Mucosa of descending colon (tissue), 3 donors: ENCODE measurements around the gene CNRIP1. TPM values are rescaled to one million over a fixed set of nuclear protein-coding genes. Genes with fewer than 3 reads are reported as not detected.
A peak's percentile ranks its signal among the peaks of the same experiment; 100 is the strongest.

ENCODE experiments used
- ATAC-seq: fragments of 200-7000 bp; cut with Tn5 transposase; one replicate; pipeline ENCODE4 v1.9.1; 2020; ENCODE audit warnings: mild to moderate bottlenecking, moderate library complexity
- DNase-seq, 3 donors: peaks; one replicate each; pipeline ENCODE4 v3.0.0-alpha.2; 2020
- H3K36me3 ChIP-seq: fragments of 200-600 bp; one replicate; pipeline ENCODE4 v1.8.0; 2021; ENCODE audit warnings: low read depth, mild to moderate bottlenecking
- H3K4me1 ChIP-seq: fragments of 200-600 bp; one replicate; pipeline ENCODE4 v1.8.0; 2021; ENCODE audit warnings: low read depth, mild to moderate bottlenecking
- H3K4me3 ChIP-seq: fragments of 200-600 bp; one replicate; pipeline ENCODE4 v1.8.0; 2021; ENCODE audit warnings: mild to moderate bottlenecking
- H3K9me3 ChIP-seq: fragments of 200-600 bp; one replicate; pipeline ENCODE4 v1.8.0; 2021; ENCODE audit warnings: mild to moderate bottlenecking
- intact Hi-C, 2 donors: fragments of 100-400 bp; cut with DNase I in 1 of 2; cut with micrococcal nuclease in 1 of 2; formaldehyde crosslinking; loops; one replicate each; pipeline versions ENCODE4 v1.11.0 to v1.11.1; 2022; cut with DNase I, micrococcal nuclease
- long read RNA-seq, 2 donors: library from polyadenylated mRNA; unstranded; transcript quantifications; one replicate each; pipeline ENCODE4 v2.0.0, GENCODE V29; 2019 to 2021
- total RNA-seq, 3 donors: library from RNA; stranded (reverse); fragmentation: NEBNext Ultra II Directional in 2 of 3; extraction: Animal tissue kit (Norgen Biotek cat#: 25700) in 2 of 3; gene quantifications; one replicate each; pipeline versions ENCODE4 v1.2.1 to v1.2.4, GENCODE V29; 2021 to 2023
- TF ChIP-seq, protein P1 (sequence below): fragments of 200-600 bp; IDR thresholded peaks from one replicate; pipeline ENCODE4 v1.8.0; 2022; ENCODE audit warnings: antibody characterized with exemption, mild to moderate bottlenecking
- donor health status: DM: no; HTN: no; CAD: no; lungs with moderate emphysema.
- donor health status: DM: no; HTN: no; CAD: no.
- donor health status: DM: no; HTN: yes; CAD: no.

The CNRIP1 gene, protein sequence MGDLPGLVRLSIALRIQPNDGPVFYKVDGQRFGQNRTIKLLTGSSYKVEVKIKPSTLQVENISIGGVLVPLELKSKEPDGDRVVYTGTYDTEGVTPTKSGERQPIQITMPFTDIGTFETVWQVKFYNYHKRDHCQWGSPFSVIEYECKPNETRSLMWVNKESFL
- total RNA-seq, result 10 to 100 TPM in 1 of 3 donors, 1 to 10 TPM in 2; 4.1 to 20.0 (median 6.2) TPM
- long read RNA-seq, donor 1, transcript CNRIP1-201 (3 exons, 1,953 nt), result major isoform, 25 of 41 reads
- long read RNA-seq, donor 1, partial matches to known transcripts, result 7 of 41 reads
- long read RNA-seq, donor 1, other reads (novel, unspliced or antisense), result 7 of 41 reads
- long read RNA-seq, donor 2, transcript CNRIP1-201 (3 exons, 1,953 nt), result major isoform, 5 of 8 reads
- long read RNA-seq, donor 2, partial matches to known transcripts, result 1 of 8 reads
- long read RNA-seq, donor 2, other reads (novel, unspliced or antisense), result 1 of 8 reads

DNA sequence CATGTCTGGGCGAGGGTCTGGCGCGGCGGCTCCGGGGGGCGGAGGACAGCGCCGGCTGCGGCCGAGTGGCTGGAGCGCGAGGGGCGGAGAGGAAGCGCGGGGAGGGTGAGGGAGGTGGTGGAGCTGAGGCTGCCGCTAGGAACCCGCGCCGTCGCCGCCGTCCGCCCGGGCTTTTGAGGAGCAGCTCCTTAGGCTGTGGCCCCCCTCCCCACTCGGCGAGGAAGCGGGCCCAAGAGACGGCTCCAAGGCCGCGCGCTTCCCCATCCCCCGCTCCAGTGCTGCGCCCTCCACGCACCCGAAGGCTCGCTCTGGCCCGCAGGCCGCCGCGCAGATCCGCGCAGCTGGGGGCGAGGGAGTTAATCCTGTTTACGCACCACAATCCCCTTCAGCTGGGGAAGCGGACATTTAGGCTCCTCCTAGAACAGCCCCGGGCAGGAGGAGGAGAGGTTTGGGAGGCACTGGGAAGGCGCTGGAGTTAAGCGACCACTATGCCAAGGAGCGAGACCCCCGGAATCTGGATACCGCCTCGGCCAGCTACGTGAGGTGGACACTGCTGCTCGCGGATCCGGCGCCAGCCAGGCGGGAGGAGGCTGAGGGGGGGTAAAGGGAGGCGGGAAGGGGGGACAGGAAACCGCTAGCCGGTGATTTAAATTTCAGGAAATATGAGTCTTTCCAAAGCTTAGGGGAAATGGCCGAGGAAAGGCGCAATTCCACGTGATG, at the start of gene CNRIP1:
CNRIP1 (minus strand) TSS at position 552 of the 720 bp plus-strand sequence; CDS start at position 3, 549 bp downstream.
- H3K9me3 ChIP-seq, result no peaks in the 10 kb centered on the region
- TF ChIP-seq, protein P1, sequence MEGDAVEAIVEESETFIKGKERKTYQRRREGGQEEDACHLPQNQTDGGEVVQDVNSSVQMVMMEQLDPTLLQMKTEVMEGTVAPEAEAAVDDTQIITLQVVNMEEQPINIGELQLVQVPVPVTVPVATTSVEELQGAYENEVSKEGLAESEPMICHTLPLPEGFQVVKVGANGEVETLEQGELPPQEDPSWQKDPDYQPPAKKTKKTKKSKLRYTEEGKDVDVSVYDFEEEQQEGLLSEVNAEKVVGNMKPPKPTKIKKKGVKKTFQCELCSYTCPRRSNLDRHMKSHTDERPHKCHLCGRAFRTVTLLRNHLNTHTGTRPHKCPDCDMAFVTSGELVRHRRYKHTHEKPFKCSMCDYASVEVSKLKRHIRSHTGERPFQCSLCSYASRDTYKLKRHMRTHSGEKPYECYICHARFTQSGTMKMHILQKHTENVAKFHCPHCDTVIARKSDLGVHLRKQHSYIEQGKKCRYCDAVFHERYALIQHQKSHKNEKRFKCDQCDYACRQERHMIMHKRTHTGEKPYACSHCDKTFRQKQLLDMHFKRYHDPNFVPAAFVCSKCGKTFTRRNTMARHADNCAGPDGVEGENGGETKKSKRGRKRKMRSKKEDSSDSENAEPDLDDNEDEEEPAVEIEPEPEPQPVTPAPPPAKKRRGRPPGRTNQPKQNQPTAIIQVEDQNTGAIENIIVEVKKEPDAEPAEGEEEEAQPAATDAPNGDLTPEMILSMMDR, result no peak
- DNase-seq (peak; percentile 42 to 65 (median 53)), ATAC-seq (peak; percentile 70)
- H3K4me3 ChIP-seq, result peak within 1 kb of the TSS; percentile 18
- peaks cover 3% of the 10 kb centered on the region for H3K4me1 ChIP-seq
- intact Hi-C loops, result no loop called here
- no peaks in the 10 kb centered on the region for H3K36me3 ChIP-seq

DNA sequence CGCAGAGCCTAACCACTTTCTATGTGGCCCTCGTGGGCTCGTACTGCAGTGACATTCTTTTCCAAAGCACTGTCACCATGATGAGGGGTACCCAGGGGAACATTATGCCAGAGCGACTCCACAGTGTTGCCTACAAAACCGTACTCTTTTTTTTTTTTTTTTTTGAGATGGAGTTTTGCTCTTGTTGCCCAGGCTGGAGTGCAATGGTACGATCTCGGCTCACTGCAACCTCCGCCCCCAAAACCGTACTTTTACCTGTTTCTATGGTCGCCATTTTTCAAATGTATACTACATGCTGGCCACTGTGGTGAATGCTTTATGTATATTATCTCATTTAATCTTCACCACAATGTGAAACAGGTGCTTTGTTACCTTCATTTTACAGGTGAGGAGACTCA, 49.6 kb upstream of the CNRIP1 start:
- no peaks in the 10 kb centered on the region for H3K36me3 ChIP-seq
- DNase-seq (no peak), ATAC-seq (no peak)
- no peak overlapping the region for H3K4me3 ChIP-seq
- no peaks in the 10 kb centered on the region for H3K4me1 ChIP-seq
- H3K9me3 ChIP-seq, result no peaks in the 10 kb centered on the region
- TF ChIP-seq, protein P1, result no peak
- intact Hi-C loops, result loop anchor here in 1 of 2 donors (5.0 kb wide), 1 partner anchor 227 kb away; no protein-coding TSS in a partner anchor

DNA sequence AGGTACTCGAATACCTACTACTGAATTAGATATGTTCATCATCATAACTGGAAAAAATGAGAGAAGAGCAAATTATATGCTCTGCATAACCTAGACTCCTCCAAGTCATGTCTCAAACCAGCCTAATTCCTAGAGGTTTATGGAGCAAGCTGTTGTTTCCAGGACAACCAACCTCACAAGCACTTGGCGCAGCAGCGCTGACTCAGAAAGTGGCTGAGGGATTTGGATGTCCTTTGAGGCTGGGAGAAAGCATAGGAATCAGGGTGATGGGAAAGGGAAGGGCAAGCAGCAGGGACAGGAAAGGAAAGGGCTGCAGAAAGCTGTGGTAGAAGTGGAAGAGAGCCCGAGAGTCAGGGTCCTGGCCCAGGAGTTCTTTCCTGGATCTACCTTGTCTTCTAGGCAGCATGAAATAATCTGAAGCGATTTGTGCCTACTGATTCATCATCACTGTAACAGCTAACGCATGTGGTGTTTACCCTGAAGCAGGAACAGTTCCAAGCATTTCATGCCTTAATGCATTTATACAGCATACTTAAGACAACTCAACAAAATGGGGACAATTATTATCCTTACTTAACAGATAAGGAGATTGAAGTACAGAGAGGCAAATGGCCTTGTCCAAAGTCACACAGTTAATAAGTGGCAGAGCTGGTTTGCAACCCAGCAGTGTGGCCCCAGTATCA, 49.0 kb upstream of the CNRIP1 start:
- TF ChIP-seq, protein P1, result no peak
- H3K9me3 ChIP-seq, result no peaks in the 10 kb centered on the region
- no peaks in the 10 kb centered on the region for H3K36me3 ChIP-seq
- no peak overlapping the region for H3K4me3 ChIP-seq
- no peaks in the 10 kb centered on the region for H3K4me1 ChIP-seq
- intact Hi-C loops, result loop anchor here in 1 of 2 donors (5.0 kb wide), 1 partner anchor 226 kb away; no protein-coding TSS in a partner anchor
- DNase-seq, result peak in 1 of 3 donors; percentile 14
- peak; percentile 11 for ATAC-seq

DNA sequence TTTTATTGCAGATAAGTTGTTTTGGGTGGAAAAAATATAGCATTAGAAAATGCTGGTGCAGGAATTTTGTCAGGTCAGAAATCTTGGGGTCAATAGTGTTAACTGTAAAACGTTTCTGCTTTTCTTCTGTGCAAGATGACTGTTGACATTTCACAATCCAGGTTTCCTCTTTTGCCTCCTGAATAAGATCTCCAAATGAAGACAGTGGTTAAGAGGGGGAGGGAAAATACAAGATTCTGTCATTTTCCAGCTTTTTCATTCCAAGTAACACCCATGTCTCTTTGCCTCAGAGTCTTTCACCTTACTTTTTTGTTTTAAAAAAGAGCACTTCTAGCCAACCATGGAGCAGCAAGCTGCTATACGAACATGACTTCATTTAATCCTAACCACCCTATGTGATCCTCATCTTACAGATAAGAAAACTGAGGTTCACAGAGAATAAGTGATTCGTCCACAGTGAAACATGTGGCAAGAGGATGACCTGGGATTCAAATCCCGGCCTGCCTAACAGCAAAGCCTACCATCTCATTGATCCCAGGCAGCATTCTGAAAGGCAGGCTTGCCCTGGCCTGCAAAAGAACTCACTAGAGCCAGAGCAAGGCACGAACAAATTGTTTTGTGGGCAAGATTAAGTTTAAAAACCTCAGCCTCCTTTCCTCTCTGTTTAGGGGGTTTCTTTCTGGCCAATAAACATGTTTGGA, 48.4 kb upstream of the CNRIP1 start:
- TF ChIP-seq, protein P1, result no peak
- ATAC-seq, result no peak
- no peak overlapping the region for H3K4me3 ChIP-seq

More for the DNA sequence above, 48.4 kb upstream of the CNRIP1 start:
- no peaks in the 10 kb centered on the region for H3K9me3 ChIP-seq
- intact Hi-C loops, result loop anchor here in 1 of 2 donors (5.0 kb wide), 1 partner anchor 226 kb away; no protein-coding TSS in a partner anchor
- no peaks in the 10 kb centered on the region for H3K36me3 ChIP-seq
- DNase-seq, result no peak
- no peaks in the 10 kb centered on the region for H3K4me1 ChIP-seq
